Epithelial cell of prostate (primary cell): Measurements from ENCODE around the gene SETD1B.

Source experiments
- DNase-seq: peaks from one replicate; pipeline ENCODE4 v3.0.0-alpha.2; 2011; ENCODE audit warnings: low read depth, low spot score
- H3K27ac ChIP-seq: fragments of 450-650 bp; 2 replicates; pipeline ENCODE4 v1.5.1; 2017; ENCODE audit warnings: mild to moderate bottlenecking

The SETD1B gene

DNA sequence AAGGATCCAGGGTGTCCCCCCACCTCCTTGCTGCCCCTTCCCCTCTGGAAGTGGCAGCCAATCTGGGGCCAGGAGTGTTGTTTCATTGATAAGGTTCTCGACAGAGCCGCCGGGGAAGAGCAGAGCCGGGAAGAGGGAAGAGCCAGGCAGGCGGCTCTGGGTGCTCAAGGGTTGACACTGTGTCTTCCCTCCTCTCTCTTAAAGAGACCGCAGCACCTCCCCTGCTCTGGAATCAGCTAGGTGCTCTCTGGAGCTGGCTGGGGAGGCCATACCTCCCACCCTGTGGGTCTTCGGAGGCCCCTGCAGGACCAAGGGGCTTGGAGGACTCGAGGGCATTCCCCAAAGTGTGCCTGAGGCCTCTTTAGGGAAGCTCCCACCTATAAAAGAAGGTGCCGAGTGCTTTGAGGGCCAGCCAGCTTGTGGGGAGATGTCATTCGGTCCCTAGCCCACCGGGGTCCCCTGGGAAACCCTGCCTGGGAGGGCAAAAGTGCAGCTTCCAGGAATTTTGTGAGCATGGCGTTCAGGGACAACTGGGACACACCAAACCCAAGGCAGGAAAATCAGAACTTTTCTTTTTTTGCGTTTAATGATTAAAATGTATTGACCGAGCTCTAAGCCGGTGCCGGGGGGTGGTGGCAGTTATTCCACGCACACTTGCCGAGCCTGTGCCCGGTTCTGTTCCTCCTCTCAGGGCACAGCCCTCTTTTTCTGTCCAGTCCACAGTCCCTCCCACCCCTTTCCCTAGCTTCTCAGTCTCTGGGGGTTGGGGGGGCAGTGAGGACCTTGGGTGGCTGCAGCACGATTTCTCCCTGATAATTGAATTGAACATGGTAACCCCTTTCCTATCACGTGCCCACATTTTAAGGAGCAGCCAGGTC, 3.0 kb downstream of the SETD1B start:
- no peak overlapping the region for H3K27ac ChIP-seq
- DNase-seq: no peak

DNA sequence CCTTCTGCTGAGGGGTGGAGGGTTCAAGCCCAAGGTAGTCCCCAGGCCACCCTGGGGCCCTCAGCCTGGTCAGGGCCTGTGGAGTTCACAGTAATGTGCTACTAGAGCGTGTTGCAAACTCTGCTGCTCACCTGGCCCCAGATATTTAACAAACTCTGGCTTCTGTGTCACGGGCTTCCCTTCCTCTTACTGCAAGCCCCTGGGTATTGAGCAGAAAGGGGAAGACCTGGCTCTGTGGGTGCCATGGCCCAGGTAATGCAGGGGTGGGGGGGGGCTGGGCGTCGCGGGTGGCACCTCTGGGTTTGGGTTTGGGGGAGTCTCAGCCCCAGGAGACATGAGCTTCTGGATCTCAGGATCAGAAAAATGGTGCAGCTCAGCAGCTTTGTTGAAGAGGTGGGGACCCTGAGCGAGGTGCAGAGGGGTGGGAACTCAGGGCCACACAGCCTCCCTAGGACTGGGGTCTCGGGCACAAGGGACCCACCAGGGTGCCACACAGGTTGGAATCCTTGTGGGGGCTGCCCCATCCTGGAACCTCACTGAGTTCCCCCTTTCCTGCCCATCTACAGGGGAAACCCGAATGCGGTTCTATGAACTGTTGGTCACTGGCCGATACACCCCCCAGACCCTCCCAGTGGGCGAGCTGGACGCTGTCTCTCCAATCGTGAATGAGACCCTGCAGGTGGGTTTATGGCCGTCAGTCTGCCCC, 4.0 kb downstream of the SETD1B start:
- DNase-seq: no peak
- H3K27ac ChIP-seq: no peak overlapping the region

DNA sequence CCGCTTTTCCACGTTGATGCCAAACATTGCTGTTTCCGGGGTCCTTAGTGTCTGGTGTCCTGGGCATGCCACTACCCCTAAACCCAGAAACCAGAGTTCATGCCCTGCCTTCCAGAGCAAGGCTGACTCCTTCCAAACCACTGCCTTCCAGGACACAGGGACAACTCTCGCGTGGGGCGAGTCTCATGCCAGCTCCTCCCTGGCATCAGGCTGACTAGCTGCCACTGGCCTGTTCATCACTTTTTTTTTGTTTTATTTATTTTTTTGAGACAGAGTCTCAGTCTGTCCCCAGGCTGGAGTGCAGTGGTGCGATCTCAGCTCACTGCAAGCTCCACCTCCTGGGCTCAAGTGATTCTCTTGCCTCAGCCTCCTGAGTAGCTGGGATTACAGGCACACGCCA, 4.8 kb downstream of the SETD1B start:
- no peak overlapping the region for H3K27ac ChIP-seq
- no peak for DNase-seq

DNA sequence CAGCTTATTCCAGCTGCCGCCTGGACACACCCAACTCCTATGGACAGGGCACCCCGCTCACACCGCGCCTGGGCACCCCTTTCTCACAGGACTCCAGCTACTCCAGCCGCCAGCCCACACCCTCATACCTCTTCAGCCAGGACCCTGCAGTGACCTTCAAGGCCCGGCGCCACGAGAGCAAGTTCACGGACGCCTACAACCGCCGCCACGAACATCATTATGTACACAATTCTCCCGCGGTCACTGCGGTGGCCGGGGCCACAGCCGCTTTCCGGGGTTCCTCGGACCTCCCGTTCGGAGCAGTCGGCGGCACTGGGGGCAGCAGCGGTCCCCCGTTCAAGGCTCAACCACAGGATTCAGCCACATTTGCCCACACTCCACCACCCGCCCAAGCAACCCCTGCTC, 5.9 kb downstream of the SETD1B start:
- no peak overlapping the region for H3K27ac ChIP-seq
- no peak for DNase-seq

- DNase-seq: no peak
- H3K27ac ChIP-seq: no peak overlapping the region
Observed at GRCh38 chr12:121810234-121810817, 6.5 kb downstream of the SETD1B start.

- DNase-seq: no peak
- no peak overlapping the region for H3K27ac ChIP-seq
Observed at GRCh38 chr12:121810833-121811433, 7.1 kb downstream of the SETD1B start.

DNA sequence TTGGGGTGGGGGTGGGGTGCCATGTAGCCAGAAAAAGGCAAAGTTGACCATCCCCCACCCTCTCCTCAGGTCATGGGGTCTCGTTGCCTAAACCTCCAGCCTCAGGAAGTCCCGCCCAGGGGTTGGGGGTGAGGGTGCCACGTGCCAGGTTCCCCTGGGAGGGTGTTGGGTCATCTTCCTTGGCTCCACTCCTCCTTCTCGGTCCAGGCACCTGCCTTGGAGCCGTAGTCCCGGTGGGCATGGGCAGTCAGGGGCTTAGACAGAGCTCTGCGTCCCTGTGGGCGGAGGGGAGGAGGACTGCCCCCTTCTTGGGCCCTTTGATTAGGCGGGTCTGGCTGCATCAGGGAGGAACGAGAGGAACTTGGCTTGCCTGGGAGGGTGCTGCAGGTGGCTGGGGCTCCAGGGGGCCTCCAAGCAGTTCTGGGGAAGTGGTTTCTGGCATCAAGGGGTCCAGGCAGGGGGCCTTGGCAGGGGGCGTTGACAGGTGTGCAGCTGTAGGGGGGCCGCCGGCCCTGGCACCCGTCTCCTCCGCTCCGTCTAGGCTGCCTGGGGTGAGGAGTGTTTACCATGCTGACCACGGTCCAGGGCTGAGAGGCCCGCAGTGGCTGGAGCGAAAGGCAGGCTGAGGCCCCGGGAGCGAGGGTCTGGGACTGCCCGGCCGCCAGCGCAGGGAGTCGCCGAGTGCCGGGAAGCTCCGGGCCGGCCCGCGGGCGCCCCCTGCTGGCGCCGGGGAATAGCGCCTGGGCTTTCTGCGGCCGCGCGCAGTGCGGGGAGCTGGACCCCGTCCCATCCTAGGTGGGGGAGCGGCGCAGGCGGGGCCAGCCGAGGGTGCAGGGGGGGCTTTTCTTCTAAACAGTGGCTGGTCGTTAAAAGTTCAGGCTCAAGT, 7.9 kb downstream of the SETD1B start:
- H3K27ac ChIP-seq: peak overlapping the region; percentile 41
- DNase-seq: no peak

- DNase-seq: no peak
- peak overlapping the region; percentile 41 for H3K27ac ChIP-seq
Observed at GRCh38 chr12:121812320-121812871, 8.6 kb downstream of the SETD1B start.

GRCh38 chr12:121812921-121813896, 9.4 kb downstream of the SETD1B start:
- H3K27ac ChIP-seq: peak overlapping the region; percentile 41
- no peak for DNase-seq

DNA sequence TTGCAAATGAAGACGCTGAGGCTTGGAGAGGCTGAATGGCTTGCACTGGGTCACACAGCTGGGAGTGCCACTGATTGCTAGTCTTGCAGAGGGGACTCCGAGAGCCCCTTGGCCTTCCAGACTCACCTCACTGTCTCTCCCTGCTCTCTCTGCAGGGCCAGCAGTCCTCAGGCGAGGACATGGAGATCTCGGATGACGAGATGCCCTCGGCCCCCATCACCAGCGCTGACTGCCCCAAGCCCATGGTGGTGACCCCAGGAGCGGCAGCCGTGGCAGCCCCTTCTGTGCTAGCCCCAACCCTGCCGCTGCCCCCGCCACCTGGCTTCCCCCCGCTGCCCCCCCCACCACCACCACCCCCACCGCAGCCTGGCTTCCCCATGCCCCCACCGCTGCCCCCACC, 10.1 kb downstream of the SETD1B start:
- no peak for DNase-seq

GRCh38 chr12:121814429-121815119, 10.8 kb downstream of the SETD1B start:
- H3K27ac ChIP-seq: no peak overlapping the region
- DNase-seq: no peak

More for the DNA sequence above, 10.1 kb downstream of the SETD1B start:
- H3K27ac ChIP-seq: peak overlapping the region; percentile 41

- no peak for DNase-seq
Observed at GRCh38 chr12:121815263-121815662, 11.5 kb downstream of the SETD1B start.

GRCh38 chr12:121816925-121817647, 13.3 kb downstream of the SETD1B start:
- H3K27ac ChIP-seq: no peak overlapping the region
- no peak for DNase-seq

More at GRCh38 chr12:121815263-121815662, 11.5 kb downstream of the SETD1B start:
- H3K27ac ChIP-seq: no peak overlapping the region

DNA sequence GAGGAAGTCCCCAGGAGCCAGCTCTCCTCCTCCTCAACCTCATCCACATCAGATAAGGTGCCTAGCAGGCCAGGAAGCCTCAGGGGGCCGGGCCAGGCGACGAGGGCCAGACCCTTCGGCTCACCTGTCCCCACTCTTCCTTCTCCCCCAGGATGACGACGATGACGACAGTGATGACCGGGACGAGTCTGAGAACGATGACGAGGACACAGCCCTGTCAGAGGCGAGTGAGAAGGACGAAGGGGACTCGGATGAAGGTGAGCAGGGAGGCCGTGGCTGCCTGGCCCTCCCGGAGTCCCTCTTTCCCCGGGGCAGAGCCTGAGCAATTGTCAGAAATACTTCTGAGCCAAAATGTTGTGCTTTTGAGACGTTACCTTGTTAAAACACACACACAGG, 13.8 kb downstream of the SETD1B start:
- H3K27ac ChIP-seq: no peak overlapping the region
- no peak for DNase-seq

GRCh38 chr12:121819212-121819949, 15.6 kb downstream of the SETD1B start:
- H3K27ac ChIP-seq: no peak overlapping the region
- no peak for DNase-seq

- no peak overlapping the region for H3K27ac ChIP-seq
- no peak for DNase-seq
Observed at GRCh38 chr12:121820056-121820455, 16.2 kb downstream of the SETD1B start.
